Sciatic nerve (tissue), 2 donors: ENCODE data around the gene ADAP1. TPM values are rescaled to one million over a fixed set of nuclear protein-coding genes. Genes with fewer than 3 reads are reported as not detected.
"Not testable (repeated sequence)": the region's sequence is repeated elsewhere in the genome, so short reads cannot be mapped to it uniquely, and the experiment has no call there.

ENCODE experiments used
- ATAC-seq: fragments of 200-7000 bp; cut with Tn5 transposase; one replicate; pipeline ENCODE4 v1.9.1; 2020; ENCODE audit warnings: mild to moderate bottlenecking, moderate library complexity
- DNase-seq: peaks from one replicate; pipeline ENCODE4 v3.0.0-alpha.2; 2020; ENCODE audit warnings: low spot score
- intact Hi-C: fragments of 100-400 bp; cut with DNase I; formaldehyde crosslinking; loops from one replicate; pipeline ENCODE4 v1.14.2; 2022
- total RNA-seq: library from RNA; stranded (reverse); fragmentation: NEBNext Ultra II Directional; extraction: Animal tissue kit (Norgen Biotek cat#: 25700); gene quantifications from one replicate; pipeline ENCODE4 v1.2.1, GENCODE V29; 2021
- donor health status: DM: no; HTN: no; CAD: no.
- donor health status: DM: no; HTN: no; CAD: no.

The ADAP1 gene
- total RNA-seq, 1 donor from 2014 or later, result 42.8 TPM

DNA sequence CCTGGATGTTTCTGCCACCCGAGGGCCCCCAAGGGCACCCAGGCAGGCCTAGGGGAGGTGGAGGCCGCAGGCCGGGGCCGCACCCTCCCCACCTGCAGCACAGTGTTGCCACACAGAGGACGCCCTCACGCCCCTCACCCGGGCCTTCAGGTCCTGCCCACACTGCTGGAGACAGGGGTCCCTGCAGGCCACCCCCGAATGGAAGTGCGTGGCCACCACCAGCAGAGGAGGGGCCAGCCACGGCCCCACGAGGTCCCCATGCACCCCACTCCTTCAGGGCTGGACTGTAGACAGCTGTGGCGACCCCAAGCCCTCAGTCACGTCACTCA, 35.4 kb downstream of the ADAP1 start:
- intact Hi-C loops, result no loop called here
- ATAC-seq, result no peak
- no peak for DNase-seq

DNA sequence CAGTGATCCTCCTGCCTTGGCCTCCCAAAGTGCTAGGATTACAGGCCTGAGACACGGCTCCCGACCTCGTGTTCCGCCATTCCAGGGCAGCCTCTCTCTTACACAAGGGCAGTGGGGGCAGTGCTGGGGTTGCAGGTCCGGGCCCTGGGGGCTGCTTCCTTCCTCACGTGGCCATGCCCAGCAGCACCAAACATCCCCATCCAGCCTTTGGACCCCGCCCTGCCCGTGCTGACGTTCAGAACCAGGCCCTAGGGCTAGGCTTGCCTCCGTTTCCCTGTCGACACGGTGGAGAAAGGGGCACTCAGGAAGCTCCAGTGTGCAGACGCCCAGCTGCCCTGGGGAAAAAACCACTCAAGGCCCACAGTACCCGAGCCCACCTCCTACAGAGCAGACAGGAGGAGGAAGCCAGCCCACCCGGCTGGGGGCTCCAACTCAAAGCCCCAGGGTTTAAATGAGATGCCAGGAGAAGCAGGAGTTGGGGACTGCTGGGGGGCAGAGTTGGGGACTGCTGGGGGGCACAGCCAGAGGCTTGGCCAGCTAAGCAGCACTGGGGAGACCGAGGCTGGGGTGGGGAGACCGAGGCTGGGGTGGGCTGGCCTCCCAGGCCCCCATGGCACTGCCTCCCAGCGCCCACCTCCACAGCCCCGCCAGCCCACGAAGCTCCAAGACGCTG, 35.9 kb downstream of the ADAP1 start:
- intact Hi-C loops, result no loop called here
- no peak for ATAC-seq
- peak; percentile 53 for DNase-seq

DNA sequence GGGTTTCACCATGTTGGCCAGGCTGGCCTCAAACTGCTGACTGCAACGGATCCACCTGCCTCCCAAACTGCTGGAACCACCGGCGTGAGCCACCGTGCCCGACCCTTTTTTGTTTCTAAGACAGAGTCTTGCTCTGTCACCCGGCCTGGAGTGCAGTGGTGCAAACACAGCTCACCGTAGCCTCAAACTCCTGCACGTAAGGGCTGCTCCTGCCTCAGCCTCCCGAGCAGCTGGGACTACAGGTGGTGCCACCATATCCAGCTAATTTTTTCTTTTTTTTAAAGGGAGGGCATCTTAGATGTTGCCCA, 36.4 kb downstream of the ADAP1 start:
- intact Hi-C loops, result no loop called here
- ATAC-seq (no peak), DNase-seq (no peak)

DNA sequence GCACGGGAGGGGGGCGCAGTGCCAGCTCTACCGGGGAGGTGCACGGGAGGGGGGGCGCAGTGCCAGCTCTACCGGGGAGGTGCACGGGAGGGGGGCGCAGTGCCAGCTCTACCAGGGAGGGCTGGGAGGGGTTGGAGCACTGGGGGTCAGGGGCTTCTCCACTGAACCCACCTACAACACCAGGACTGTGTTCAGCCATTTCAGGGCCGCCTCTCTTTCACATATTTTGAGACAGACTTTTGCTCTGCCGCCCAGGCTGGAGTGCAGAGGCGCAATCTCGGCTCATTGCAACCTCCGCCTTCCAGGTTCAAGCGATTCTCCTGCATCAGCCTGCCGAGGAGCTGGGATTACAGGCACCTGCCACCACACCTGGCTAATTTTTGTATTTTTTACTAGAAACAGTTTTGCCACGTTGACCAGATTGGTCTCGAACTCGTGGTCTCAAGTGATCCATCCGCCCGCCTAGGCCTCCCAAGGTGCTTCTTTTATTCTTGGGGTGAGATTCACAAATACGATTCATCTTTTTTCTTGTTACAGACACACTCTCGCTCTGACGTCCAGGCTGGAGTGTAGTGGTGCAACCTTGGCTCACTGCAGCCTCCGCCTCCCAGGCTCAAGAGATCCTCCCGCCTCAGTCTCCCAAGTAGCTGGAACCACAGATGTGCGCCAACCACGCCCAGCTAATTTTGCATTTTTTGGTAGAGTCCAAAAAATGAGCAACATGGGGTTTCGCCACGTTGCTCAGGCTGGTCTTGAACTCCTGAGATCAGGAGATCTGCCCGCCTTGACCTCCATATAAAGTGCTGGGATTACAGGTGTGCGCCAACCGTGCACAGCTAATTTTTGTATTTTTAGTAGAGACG, 37.0 kb downstream of the ADAP1 start:
- intact Hi-C loops, result no loop called here
- DNase-seq (peak; percentile 49), ATAC-seq (no peak)

DNA sequence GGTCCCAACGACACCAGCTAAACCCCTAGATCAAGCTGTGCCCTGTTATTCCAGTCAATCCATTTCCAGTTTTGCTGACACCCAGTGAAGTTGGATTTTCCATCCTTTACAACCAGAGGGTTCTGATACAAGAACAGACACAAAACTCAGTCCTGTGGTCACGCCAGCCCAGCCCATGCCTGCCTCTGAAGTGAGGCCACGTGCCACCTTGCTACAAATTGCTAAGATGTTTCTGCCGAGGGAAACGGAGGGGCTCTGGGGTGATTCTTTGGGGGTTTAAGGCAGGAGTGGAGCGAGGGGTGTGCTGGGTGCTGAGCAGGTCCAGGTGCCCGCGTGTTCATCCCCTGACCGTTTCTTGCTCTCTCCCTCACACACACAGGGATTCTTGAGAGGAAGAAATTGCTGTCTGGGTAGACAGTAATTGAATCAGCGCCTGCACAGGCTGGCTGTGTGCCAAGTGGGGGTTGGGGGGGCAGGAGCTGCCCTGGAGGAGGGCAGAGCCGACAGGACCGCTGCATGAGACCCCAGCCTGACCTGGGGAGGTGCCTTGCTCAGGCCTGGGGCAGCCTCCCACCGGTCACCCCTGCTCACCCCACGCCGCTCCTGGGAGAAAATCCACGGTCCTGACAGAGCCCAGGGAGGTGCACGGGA, 38.1 kb downstream of the ADAP1 start:
- intact Hi-C loops, result no loop called here

DNA sequence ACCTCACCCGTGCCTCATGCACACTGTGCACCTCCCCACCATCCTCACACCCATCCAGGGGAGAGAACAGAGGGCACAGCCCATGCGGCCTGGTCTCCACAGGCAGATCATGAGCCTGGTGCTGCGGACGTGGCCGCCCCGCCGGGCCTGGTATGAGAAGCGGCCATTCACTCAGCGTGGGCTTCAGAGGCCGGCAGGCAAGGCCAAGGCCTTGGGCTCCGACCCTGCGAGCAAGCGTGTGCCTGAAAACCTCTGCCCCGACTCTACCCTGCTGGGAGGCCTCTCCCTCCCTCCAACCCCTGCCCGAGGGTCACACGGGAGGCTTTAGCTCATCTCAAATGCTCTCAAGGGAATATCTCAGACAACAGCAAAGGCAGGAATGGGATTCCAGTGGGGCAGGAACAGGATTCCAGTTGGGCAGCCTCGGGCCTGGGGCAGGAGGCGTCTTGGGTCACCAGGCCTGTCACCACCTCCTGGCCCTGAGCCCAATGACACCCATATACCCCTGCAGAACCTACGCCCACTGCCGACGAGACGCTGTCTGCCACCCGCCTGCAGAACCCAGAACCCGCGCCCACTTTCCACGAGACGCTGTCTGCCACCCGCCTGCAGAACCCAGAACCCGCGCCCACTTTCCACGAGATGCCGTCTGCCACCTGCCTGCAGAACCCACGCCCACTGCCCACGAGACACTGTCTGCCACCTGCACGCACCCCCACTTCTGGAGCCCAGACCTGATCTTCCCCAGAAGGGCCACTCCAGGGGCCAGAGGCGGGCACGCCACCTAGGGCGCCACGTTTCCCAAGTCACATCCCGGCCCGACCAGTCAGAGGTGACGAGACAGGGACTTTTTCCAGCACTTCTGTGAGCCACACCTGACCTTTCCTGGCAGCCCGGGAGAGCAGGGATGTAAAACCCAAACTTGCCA, 38.9 kb downstream of the ADAP1 start:
- DNase-seq, result no peak
- intact Hi-C loops, result no loop called here
- no peak for ATAC-seq

More for the DNA sequence above, 38.1 kb downstream of the ADAP1 start:
- ATAC-seq (no peak), DNase-seq (no peak)

DNA sequence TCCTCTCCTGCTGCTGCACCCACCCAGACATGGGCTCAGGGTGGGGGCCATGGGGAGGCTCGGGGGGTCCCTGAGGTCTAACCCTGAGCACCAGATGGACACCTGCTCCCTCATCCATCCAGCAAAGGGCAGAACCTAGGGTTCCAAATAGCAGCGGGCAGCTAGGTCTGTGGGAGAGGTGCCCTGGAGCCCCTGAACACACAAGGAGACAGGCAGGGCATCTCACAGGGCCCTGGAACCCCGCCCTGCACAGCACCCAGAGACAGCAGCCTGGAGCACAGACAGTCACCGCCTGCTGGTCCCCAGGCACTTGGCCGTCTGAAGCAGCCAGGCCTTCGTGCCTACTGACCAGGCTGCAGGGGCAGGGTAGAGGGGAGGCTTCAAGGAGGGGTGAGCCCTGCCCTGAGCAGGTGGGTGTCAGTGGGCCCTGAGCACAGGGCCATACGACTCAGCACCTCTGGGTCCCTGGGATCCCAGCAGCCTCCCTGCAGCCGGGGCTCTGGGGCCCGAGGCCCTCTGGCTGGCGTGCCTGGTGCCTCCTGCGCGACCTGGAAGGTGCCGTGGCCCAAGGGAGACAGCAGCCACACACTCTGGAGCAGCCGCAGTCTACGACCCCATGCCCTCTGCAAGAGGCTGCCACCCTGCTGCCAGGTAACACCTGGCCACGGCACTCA, 39.8 kb downstream of the ADAP1 start:
- DNase-seq (no peak), ATAC-seq (no peak)
- intact Hi-C loops, result no loop called here

DNA sequence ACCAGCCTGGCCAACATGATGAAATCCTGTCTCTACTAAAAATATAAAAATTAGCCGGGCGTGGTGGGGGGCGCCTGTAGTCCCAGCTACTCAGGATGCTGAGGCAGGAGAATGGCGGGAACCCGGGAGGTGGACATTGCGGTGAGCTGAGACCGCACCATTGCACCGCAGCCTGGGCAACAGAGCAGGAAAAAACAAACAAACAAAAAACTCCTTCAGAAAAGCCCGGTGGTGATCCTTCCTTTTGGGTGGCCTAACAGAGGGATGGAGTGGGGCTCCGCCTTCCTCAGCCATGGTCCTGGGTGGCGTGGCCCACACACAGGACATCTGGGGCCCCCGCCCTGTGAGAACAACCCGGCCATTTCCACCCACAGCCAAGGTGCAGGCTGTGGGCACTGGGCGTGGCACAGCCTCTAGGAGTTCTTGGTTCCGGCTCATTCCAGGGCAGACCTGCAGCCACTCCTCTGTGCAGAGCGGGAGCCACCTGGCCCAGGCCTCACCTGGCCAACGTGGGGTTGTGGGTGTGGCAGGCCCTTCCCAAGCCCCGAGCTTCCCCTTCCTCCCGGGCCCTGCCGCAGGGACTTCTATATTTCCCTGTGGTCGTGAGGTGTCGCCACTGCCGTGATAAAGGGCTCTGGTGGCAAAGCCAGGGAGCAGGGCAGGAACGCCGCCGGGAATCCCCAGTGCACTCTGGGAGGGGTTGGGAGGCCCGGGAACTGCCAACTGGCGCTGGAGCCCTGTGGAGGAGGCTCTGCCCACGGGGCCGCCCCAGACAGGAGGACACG, 40.6 kb downstream of the ADAP1 start:
- DNase-seq (no peak), ATAC-seq (peak; percentile 8)
- intact Hi-C loops, result no loop called here

DNA sequence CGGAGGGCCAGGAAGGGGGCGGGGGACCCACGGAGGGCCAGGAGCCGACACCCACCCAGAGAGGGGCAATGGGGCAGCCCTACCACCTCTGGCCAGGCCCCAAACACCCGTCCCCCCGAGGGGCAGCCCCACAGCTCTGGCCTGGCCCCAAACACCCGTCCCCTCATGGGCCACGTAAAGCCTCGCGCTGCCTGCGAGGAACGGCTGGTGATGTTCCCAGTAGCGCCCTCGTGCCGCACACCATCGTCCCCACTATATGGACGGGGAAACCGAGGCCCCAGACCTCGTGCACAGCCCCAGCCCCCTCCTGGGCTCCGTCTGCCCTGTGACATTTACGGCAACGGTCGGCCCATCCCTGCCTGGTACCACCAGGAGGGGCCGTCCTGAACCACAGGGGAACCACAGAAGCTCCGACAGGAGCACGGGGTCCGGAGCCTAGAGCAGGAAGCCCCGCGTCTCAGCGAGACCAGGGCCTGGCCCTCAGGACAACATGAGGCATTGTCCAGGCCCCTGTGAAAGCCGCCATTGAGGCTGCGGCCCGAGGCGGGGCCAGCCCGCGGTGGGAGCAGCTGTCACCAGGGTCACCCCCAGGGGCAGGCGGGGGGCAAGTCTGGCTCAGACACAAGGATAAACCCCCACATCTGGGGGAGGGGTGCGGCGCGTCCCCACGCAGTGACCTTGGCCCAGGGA, 42.5 kb downstream of the ADAP1 start:
- peak; percentile 6 for ATAC-seq
- intact Hi-C loops, result no loop called here
- no peak for DNase-seq

DNA sequence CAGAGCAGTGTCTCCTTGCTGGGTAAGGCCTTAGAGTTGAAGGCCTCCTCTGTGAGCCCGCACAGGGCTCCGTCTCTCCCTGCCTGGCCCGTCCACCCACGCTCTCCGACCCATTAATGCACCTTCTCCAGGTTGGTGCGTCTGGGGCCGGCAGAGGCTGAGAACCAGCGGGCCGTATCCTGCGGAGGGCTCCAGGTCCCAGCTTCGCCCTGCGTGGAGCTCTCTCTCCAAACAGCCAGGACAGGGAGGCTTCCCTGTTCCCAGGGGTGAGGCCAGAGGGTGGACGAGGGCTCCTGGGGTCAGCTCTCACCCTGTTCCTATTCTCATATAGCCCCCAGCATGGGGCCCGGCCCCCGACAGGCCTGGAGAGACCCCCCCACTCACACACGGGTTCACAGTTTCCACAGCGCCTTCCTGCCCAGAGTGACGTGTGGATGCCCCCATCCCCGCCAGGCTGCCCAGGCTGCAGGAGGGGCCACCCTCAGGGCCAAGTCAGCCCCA, 43.5 kb downstream of the ADAP1 start:
- ATAC-seq, result no peak
- DNase-seq, result no peak
- intact Hi-C loops, result no loop called here

DNA sequence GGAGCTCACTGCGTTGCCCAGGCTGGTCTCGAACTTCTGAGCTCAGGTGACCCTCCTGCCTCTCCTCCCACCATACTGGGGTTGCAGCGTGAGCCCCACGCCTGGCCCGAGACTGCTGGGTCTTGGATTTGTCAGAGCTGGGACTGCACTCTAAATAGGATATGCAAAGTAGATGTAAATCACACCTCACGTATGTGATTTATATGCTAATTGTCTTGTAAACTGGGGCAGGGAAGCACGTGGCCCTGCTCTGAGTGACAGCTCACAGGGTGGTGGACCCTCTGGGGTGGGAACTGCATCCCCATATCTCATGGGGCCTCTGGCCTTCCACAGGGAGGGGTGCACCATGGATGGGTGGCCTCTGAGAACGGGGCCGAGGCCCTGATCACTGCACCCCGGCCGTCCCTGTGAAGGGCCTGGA, 44.0 kb downstream of the ADAP1 start:
- intact Hi-C loops, result no loop called here

DNA sequence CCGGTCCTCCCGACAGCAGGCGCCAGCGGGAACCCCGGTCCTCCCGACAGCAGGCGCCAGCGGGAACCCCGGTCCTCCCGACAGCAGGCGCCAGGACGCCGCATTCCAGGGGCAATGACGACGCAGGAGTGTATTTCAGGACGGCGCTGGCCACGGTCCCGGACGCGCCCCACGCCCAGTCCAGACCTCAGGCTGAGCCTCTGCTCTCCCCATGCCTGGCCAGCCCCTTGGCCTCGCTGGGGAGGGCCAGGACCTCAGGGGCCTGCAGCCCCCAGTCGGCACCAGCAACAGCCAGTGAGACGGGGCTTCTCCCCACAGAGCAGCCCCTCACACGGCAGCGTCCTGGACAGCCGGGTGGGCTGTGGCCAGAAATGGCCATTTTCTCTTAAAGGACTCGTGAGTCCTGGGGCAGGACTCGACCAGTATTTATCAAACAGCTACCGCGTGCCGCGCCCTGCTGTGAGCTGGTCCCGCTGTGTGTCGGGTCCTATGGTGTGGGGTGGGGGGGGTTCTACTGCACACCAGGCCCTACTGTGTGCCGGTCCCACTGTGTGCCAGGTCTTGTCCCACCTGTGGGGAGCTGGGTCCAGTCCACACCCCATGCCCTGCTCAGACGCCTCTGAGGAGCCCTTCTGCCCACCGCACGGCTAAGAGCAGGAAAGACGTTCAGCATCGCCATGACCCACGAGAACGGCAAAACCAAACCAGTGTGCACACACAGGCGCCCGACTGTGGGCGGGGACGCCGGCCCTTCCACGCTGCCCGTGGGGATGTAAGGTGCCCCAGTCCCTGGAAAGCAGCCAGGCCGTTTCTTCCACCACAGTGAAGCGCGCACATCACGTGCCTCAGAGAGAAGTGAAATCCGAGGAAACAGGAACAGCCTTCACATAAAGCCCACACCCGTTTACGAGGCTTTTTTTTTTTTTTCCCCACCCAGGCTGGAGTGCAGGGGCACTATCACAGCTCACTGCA, 44.8 kb downstream of the ADAP1 start:
- DNase-seq, result peak; percentile 87
- peak; percentile 59 for ATAC-seq
- intact Hi-C loops, result loop anchor here (5.0 kb wide), 1 partner anchor 43 kb away; the partner anchor contains the start of gene ADAP1

More for the DNA sequence above, 44.0 kb downstream of the ADAP1 start:
- DNase-seq (no peak), ATAC-seq (no peak)

DNA sequence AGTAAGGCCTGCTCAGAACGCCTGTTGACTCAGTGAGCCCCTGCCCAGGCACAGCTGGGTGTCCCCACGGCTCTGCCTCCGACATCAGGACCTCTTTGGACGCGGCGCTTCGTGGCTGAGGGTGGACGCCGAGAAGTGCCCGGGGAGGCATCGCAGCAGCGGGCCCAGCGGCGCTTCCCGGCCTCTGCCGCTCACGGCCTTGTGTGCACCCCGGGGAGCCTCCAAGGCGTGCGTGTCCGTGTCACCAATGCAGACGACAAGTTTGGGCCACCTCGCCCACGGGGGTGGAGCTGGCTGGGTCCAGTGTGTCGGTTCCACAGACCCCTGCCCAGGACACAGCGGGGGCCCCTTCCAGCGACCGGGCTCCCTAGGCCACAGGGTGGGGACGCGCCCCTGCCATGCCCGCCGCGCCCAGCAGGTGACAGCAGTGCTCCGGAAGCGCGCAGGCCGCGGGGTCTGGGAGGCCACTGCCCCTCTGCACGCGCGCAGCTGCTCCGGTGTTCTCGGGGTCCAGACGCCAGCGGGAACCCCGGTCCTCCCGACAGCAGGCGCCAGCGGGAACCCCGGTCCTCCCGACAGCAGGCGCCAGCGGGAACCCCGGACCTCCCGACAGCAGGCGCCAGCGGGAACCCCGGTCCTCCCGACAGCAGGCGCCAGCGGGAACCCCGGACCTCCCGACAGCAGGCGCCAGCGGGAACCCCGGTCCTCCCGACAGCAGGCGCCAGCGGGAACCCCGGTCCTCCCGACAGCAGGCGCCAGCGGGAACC, 45.7 kb downstream of the ADAP1 start:
- not testable (repeated sequence) for DNase-seq
- intact Hi-C loops, result loop anchor here (5.0 kb wide), 1 partner anchor 44 kb away; the partner anchor contains the start of gene ADAP1
- peak; percentile 74 for ATAC-seq

DNA sequence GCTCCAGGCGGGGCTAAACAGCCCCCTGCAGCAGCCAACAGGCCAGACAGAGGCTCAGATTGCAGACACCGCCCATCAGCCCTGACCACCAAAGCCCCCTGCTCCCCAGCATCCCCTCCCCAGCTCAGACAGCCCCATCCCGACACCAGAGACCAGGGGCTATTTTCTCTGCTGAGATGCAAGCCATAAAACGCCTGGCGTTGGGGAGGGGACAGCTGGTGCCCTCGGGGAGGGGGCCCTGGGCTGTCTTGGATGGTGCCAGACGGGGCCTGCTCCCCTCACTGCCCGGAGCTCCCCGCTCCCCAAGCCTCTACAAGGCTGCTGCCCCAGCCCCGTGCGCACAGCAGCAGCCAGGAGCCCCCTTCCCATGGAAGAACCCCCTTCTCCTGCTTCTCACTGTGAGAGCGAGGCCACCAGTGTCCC, 46.3 kb downstream of the ADAP1 start:
- intact Hi-C loops, result loop anchor here (5.0 kb wide), 1 partner anchor 44 kb away; the partner anchor contains the start of gene ADAP1
- ATAC-seq (no peak), DNase-seq (no peak)
